ENCODE data around the gene PPA2. TPM values are rescaled to one million over a fixed set of nuclear protein-coding genes. Genes with fewer than 3 reads are reported as not detected.

The PPA2 gene
- total RNA-seq, 1 experiment from 2014 or later = 98.5 TPM

GRCh38 chr4:105392858-105393257 lies 81.0 kb downstream of the PPA2 start:
- no peak overlapping the region for H3K4me2 ChIP-seq (ENCODE audit: low read length)
- no peak for DNase-seq (ENCODE audit: low read depth, low spot score)
- no peak for TF ChIP-seq YY1 (IDR thresholded peaks at IDR 0.05; ENCODE audit: extremely low read depth, insufficient replicate concordance, low read depth, low read length)
- TF ChIP-seq EGR1 (IDR thresholded peaks at IDR 0.05; ENCODE audit: low read depth) = no peak
- no peak for TF ChIP-seq JUND (IDR thresholded peaks at IDR 0.05)
- no peak for TF ChIP-seq SP1 (IDR thresholded peaks at IDR 0.05; ENCODE audit: low read depth)
- TF ChIP-seq ELF1 (IDR thresholded peaks at IDR 0.05; ENCODE audit: borderline replicate concordance, low read depth) = no peak
- no peak for TF ChIP-seq ATF3 (IDR thresholded peaks at IDR 0.05)
- TF ChIP-seq MAX (IDR thresholded peaks at IDR 0.05) = no peak
- no peak for TF ChIP-seq CBX3 (IDR thresholded peaks at IDR 0.05; ENCODE audit: low read depth)
- no peak for TF ChIP-seq REST (IDR thresholded peaks at IDR 0.05; ENCODE audit: low read depth)
- no peak for TF ChIP-seq EZH2 (IDR thresholded peaks at IDR 0.05)
- TF ChIP-seq ZBTB33 (IDR thresholded peaks at IDR 0.05; ENCODE audit: extremely low read depth, insufficient replicate concordance, low read length) = no peak
- TF ChIP-seq RAD21 (IDR thresholded peaks at IDR 0.05; ENCODE audit: low read depth) = no peak
- TF ChIP-seq CTCF (IDR thresholded peaks at IDR 0.05 in 2 of 3, conservative IDR thresholded peaks at IDR 0.05 in 1 of 3; ENCODE audit: borderline replicate concordance in 1 of 3, insufficient read depth in 1 of 3, low read depth in 2 of 3, low read length in 2 of 3) = no peak
- TF ChIP-seq SRF (IDR thresholded peaks at IDR 0.05; ENCODE audit: low read depth) = no peak
- TF ChIP-seq POLR2AphosphoS5 (IDR thresholded peaks at IDR 0.05; ENCODE audit: low read depth, low read length) = no peak
- TF ChIP-seq TCF7L2 (IDR thresholded peaks at IDR 0.05; ENCODE audit: borderline replicate concordance, extremely low read depth, insufficient read depth, insufficient read length) = no peak
- TF ChIP-seq ZFX (IDR thresholded peaks at IDR 0.05) = no peak
- no peak for TF ChIP-seq POLR2A (IDR thresholded peaks at IDR 0.05; ENCODE audit: borderline replicate concordance, extremely low read depth, insufficient read depth, insufficient read length)
- H3K79me2 ChIP-seq (ENCODE audit: insufficient read depth, low read length) = no peaks in the 10 kb centered on the region
- intact Hi-C loops (cut with micrococcal nuclease) = no loop called here
- ATAC-seq = no peak
- no peaks in the 10 kb centered on the region for H3K9me2 ChIP-seq (ENCODE audit: insufficient read depth)
- H3K27me3 ChIP-seq (ENCODE audit: insufficient read depth, low read length) = no peaks in the 10 kb centered on the region
- no peak overlapping the region for H3K27ac ChIP-seq (ENCODE audit: low read depth, low read length)
- H3K36me3 ChIP-seq (ENCODE audit: control insufficient read depth in 1 of 2, insufficient read depth in 2 of 2, low read length in 2 of 2) = peaks cover 0 to 5% of the 10 kb centered on the region in 2 experiments; a peak in 1 of 4 replicates
- no peak overlapping the region for H3K9ac ChIP-seq (ENCODE audit: low read length)
- CTCF ChIA-PET = no interaction called here
- no peaks in the 10 kb centered on the region for H3K4me1 ChIP-seq (ENCODE audit: control insufficient read depth in 1 of 2, insufficient read depth in 2 of 2, low read length in 2 of 2)
- POLR2A ChIA-PET = no interaction called here
- no TSS peak for BruUV-seq (replicated peaks)
- H3K4me3 ChIP-seq (replicated peaks in 1 of 2; ENCODE audit: low read depth in 1 of 2, low read length in 2 of 2) = no peak overlapping the region
- no peak overlapping the region for H2AFZ ChIP-seq (ENCODE audit: low read depth, low read length, poor library complexity, severe bottlenecking)
- H4K20me1 ChIP-seq (ENCODE audit: insufficient read depth) = no peaks in the 10 kb centered on the region
- H3K9me3 ChIP-seq (ENCODE audit: control insufficient read depth in 1 of 2, insufficient read depth in 1 of 2, low read depth in 1 of 2, low read length in 2 of 2) = no peaks in the 10 kb centered on the region
- RAD21 ChIA-PET (ENCODE audit: low non-redundant PET in 1 of 2, low total read pairs in 2 of 2, uncharacterized antibody in 2 of 2, unreplicated experiment in 2 of 2) = no interaction called here

All from HCT116 (cell line).